Embryonic facial prominence (tissue), 1 donor: ENCODE measurements around the gene FXYD4.
"Not testable (repeated sequence)": the region's sequence is repeated elsewhere in the genome, so short reads cannot be mapped to it uniquely, and the experiment has no call there.

ENCODE experiments used
- DNase-seq: peaks from one replicate; pipeline ENCODE4 v3.0.0-alpha.2; 2016; ENCODE audit errors: extremely low spot score

Gene FXYD4

GRCh38 chr10:43371418-43371817, at the start of gene FXYD4:
FXYD4 (plus strand) TSS chr10:43371636; CDS start chr10:43373747, 2,111 bp downstream.
- DNase-seq, result no peak

- DNase-seq, result no peak
These were observed 49.1 kb upstream of the FXYD4 start for GRCh38 chr10:43322331-43322730.

GRCh38 chr10:43322769-43323168, 48.7 kb upstream of the FXYD4 start:
- peak; percentile 87 for DNase-seq

GRCh38 chr10:43323245-43323644, 48.2 kb upstream of the FXYD4 start:
- DNase-seq, result no peak

- DNase-seq, result no peak
These were observed 46.6 kb upstream of the FXYD4 start for GRCh38 chr10:43324876-43325275.

GRCh38 chr10:43327171-43327570, 44.3 kb upstream of the FXYD4 start:
- no peak for DNase-seq

- no peak for DNase-seq
These were observed 43.5 kb upstream of the FXYD4 start for GRCh38 chr10:43327986-43328385.

- not testable (repeated sequence) for DNase-seq
These were observed 42.6 kb upstream of the FXYD4 start for GRCh38 chr10:43328810-43329209.

GRCh38 chr10:43329246-43329885, 42.1 kb upstream of the FXYD4 start:
- DNase-seq, result not testable (repeated sequence)

GRCh38 chr10:43330049-43330823, 41.2 kb upstream of the FXYD4 start:
- not testable (repeated sequence) for DNase-seq

GRCh38 chr10:43330824-43331127, 40.7 kb upstream of the FXYD4 start:
- DNase-seq, result not testable (repeated sequence)

GRCh38 chr10:43333653-43334052, 37.8 kb upstream of the FXYD4 start:
- DNase-seq, result no peak

- DNase-seq, result no peak
These were observed 35.4 kb upstream of the FXYD4 start for GRCh38 chr10:43336061-43336460.

GRCh38 chr10:43336641-43337318, 34.7 kb upstream of the FXYD4 start:
- DNase-seq, result no peak

GRCh38 chr10:43337536-43337935, 33.9 kb upstream of the FXYD4 start:
- DNase-seq, result not testable (repeated sequence)

GRCh38 chr10:43338117-43338516, 33.3 kb upstream of the FXYD4 start:
- DNase-seq, result no peak

GRCh38 chr10:43339136-43339535, 32.3 kb upstream of the FXYD4 start:
- no peak for DNase-seq

GRCh38 chr10:43340101-43340500, 31.3 kb upstream of the FXYD4 start:
- DNase-seq, result no peak

GRCh38 chr10:43340619-43341018, 30.8 kb upstream of the FXYD4 start:
- DNase-seq, result no peak

GRCh38 chr10:43341450-43341849, 30.0 kb upstream of the FXYD4 start:
- DNase-seq, result no peak

- DNase-seq, result no peak
These were observed 28.9 kb upstream of the FXYD4 start for GRCh38 chr10:43342279-43343125.

GRCh38 chr10:43343126-43343525, 28.3 kb upstream of the FXYD4 start:
- no peak for DNase-seq
